Left lung (tissue), 10 donors: ENCODE measurements around the gene ORAI3. TPM values are rescaled to one million over a fixed set of nuclear protein-coding genes. Genes with fewer than 3 reads are reported as not detected.

Source experiments
- ATAC-seq: fragments of 200-7000 bp; cut with Tn5 transposase; one replicate; pipeline ENCODE4 v1.9.1; 2020; ENCODE audit warnings: moderate library complexity
- DNase-seq, 4 donors: peaks; one replicate each; pipeline ENCODE4 v3.0.0-alpha.2; 2013 to 2020
- H3K27ac ChIP-seq, 2 donors: fragments of 200-600 bp; sonication (generic) in 1 of 2; one replicate each; pipeline versions ENCODE4 v1.5.0 to v1.8.0; 2020 to 2021
- H3K27me3 ChIP-seq, 2 donors: fragments of 200-600 bp; sonication (generic) in 1 of 2; one replicate each; pipeline versions ENCODE4 v1.5.0 to v1.8.0; 2020 to 2021
- H3K36me3 ChIP-seq, 2 donors: fragments of 200-600 bp; sonication (generic) in 1 of 2; one replicate each; pipeline versions ENCODE4 v1.5.0 to v1.8.0; 2020 to 2021
- H3K4me1 ChIP-seq, 2 donors: fragments of 200-600 bp; one replicate each; pipeline ENCODE4 v1.8.0; 2021
- H3K4me3 ChIP-seq, 2 donors: fragments of 200-600 bp; sonication (generic) in 1 of 2; one replicate each; pipeline versions ENCODE4 v1.5.0 to v1.8.0; 2020 to 2021; ENCODE audit warnings: mild to moderate bottlenecking in 1 of 2
- H3K9me3 ChIP-seq, 2 donors: fragments of 200-600 bp; sonication (generic) in 1 of 2; one replicate each; pipeline versions ENCODE4 v1.5.0 to v1.8.0; 2020 to 2021
- CTCF ChIP-seq, 2 donors: fragments of 200-600 bp; sonication (generic) in 1 of 2; IDR thresholded peaks; one replicate each; pipeline versions ENCODE4 v1.5.0 to v1.8.0; 2021; ENCODE audit warnings: antibody characterized with exemption in 2 of 2
- intact Hi-C, 2 donors: fragments of 100-400 bp; cut with DNase I; formaldehyde crosslinking; loops; one replicate each; pipeline versions ENCODE4 v1.11.2 to v1.14.2; 2022
- polyA plus RNA-seq, 6 donors: library from polyadenylated mRNA; unstranded; fragments of 120-200 nt; gene quantifications; one replicate each; pipeline ENCODE4 v1.2.1, GENCODE V29; 2013; ENCODE audit not compliant: insufficient read length in 6 of 6
- total RNA-seq, 2 donors: library from RNA; stranded (reverse); fragmentation: NEBNext Ultra II Directional; extraction: Animal tissue kit (Norgen Biotek cat#: 25700); gene quantifications; one replicate each; pipeline ENCODE4 v1.2.1, GENCODE V29; 2021
- donor health status: DM: no; HTN: yes; CAD: no.
- donor health status: DM: no; HTN: no; CAD: no.

The ORAI3 gene
- total and polyA plus RNA-seq, 8 donors = 16.9 to 23.2 (median 18.9) TPM

GRCh38 chr16:30918614-30919013 is 30.3 kb upstream of the ORAI3 start:
- no peak for ATAC-seq
- H3K36me3 ChIP-seq = no peaks in the 10 kb centered on the region
- H3K27ac ChIP-seq = peak overlapping the region in 1 of 2 donors; percentile 13
- peaks cover 0 to 7% of the 10 kb centered on the region in 2 donors for H3K4me1 ChIP-seq
- no peak for TF ChIP-seq CTCF (IDR thresholded peaks at IDR 0.05)
- no peaks in the 10 kb centered on the region for H3K27me3 ChIP-seq
- intact Hi-C loops = no loop called here
- H3K9me3 ChIP-seq = no peaks in the 10 kb centered on the region
- no peak for DNase-seq
- H3K4me3 ChIP-seq = no peak overlapping the region

GRCh38 chr16:30920891-30921290 is 28.0 kb upstream of the ORAI3 start:
- intact Hi-C loops = loop anchor here in 1 of 2 donors (2.0 kb wide), 1 partner anchor 76 kb away; no protein-coding TSS in a partner anchor
- ATAC-seq (no peak), DNase-seq (no peak)
- peaks cover 2 to 21% of the 10 kb centered on the region in 2 donors for H3K4me1 ChIP-seq
- H3K9me3 ChIP-seq = no peaks in the 10 kb centered on the region
- H3K36me3 ChIP-seq = peaks cover 0 to 4% of the 10 kb centered on the region in 2 donors
- no peak for TF ChIP-seq CTCF (IDR thresholded peaks at IDR 0.05)
- H3K27ac ChIP-seq = no peak overlapping the region
- H3K27me3 ChIP-seq = no peaks in the 10 kb centered on the region
- H3K4me3 ChIP-seq = no peak overlapping the region

- Histone ChIP-seq H3K36me3 (peaks cover 0 to 5% of the 10 kb centered on the region in 2 donors), H3K27ac (peak overlapping the region; percentile 98), H3K9me3 (no peaks in the 10 kb centered on the region), H3K27me3 (no peaks in the 10 kb centered on the region), H3K4me1 (peaks cover 2 to 21% of the 10 kb centered on the region in 2 donors), H3K4me3 (peak overlapping the region; percentile 33 to 73)
- DNase-seq (no peak), ATAC-seq (no peak)
- intact Hi-C loops = loop anchor here in 1 of 2 donors (2.0 kb wide), 1 partner anchor 77 kb away; no protein-coding TSS in a partner anchor
- no peak for TF ChIP-seq CTCF (IDR thresholded peaks at IDR 0.05)
These were observed 27.5 kb upstream of the ORAI3 start for GRCh38 chr16:30921459-30921747.

- TF ChIP-seq CTCF (IDR thresholded peaks at IDR 0.05) = peak; percentile 88 to 92
- Histone ChIP-seq H3K4me3 (peak overlapping the region; percentile 33 to 73), H3K9me3 (no peaks in the 10 kb centered on the region), H3K27me3 (no peaks in the 10 kb centered on the region), H3K27ac (peak overlapping the region; percentile 98), H3K36me3 (peaks cover 0 to 7% of the 10 kb centered on the region in 2 donors), H3K4me1 (peaks cover 2 to 21% of the 10 kb centered on the region in 2 donors)
- peak; percentile 91 to 96 (median 92) for DNase-seq
- intact Hi-C loops = loop anchor here in 1 of 2 donors (2.0 kb wide), 1 partner anchor 77 kb away; no protein-coding TSS in a partner anchor
- ATAC-seq = peak; percentile 47
These were observed 27.0 kb upstream of the ORAI3 start for GRCh38 chr16:30921748-30922419.

- ATAC-seq (peak; percentile 86), DNase-seq (peak; percentile 100)
- H3K27ac ChIP-seq = peak overlapping the region; percentile 98
- peak overlapping the region; percentile 60 to 73 for H3K4me3 ChIP-seq
- peaks cover 2 to 21% of the 10 kb centered on the region in 2 donors for H3K4me1 ChIP-seq
- intact Hi-C loops = no loop called here
- H3K36me3 ChIP-seq = peaks cover 0 to 13% of the 10 kb centered on the region in 2 donors
- TF ChIP-seq CTCF (IDR thresholded peaks at IDR 0.05) = no peak
- H3K9me3 ChIP-seq = no peaks in the 10 kb centered on the region
- H3K27me3 ChIP-seq = no peaks in the 10 kb centered on the region
These were observed 26.4 kb upstream of the ORAI3 start for GRCh38 chr16:30922420-30922959.
